Sigmoid colon (tissue), 3 donors: ENCODE data around the gene TAF13.

Experiments used
- POLR2A ChIP-seq, 2 donors: fragments of 450-650 bp; IDR thresholded peaks; one replicate each; pipeline ENCODE4 v1.6.1; 2016; ENCODE audit warnings: antibody characterized with exemption in 2 of 2, mild to moderate bottlenecking in 2 of 2, moderate library complexity in 2 of 2
- TF ChIP-seq, protein P1 (sequence below), 4 experiments: fragments of 450-650 bp in 3 of 4; fragments of 200-600 bp in 1 of 4; IDR thresholded peaks; one replicate each; pipeline ENCODE4 v1.5.1; 2016 to 2019; ENCODE audit warnings: antibody characterized with exemption in 4 of 4, mild to moderate bottlenecking in 3 of 4, moderate library complexity in 2 of 4

GRCh38 chr1:109080441-109081082, 4.8 kb upstream of the TAF13 start:
- TF ChIP-seq POLR2A (IDR thresholded peaks at IDR 0.05): no peak
- TF ChIP-seq, protein P1, sequence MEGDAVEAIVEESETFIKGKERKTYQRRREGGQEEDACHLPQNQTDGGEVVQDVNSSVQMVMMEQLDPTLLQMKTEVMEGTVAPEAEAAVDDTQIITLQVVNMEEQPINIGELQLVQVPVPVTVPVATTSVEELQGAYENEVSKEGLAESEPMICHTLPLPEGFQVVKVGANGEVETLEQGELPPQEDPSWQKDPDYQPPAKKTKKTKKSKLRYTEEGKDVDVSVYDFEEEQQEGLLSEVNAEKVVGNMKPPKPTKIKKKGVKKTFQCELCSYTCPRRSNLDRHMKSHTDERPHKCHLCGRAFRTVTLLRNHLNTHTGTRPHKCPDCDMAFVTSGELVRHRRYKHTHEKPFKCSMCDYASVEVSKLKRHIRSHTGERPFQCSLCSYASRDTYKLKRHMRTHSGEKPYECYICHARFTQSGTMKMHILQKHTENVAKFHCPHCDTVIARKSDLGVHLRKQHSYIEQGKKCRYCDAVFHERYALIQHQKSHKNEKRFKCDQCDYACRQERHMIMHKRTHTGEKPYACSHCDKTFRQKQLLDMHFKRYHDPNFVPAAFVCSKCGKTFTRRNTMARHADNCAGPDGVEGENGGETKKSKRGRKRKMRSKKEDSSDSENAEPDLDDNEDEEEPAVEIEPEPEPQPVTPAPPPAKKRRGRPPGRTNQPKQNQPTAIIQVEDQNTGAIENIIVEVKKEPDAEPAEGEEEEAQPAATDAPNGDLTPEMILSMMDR (IDR thresholded peaks at IDR 0.05): no peak
